Glutamatergic neuron (in vitro differentiated cells): Measurements from ENCODE around the gene KRT6A. TPM values are rescaled to one million over a fixed set of nuclear protein-coding genes. Genes with fewer than 3 reads are reported as not detected.

Experiments used
- DNase-seq: peaks from one replicate; pipeline ENCODE4 v3.0.0; 2022
- H3K27ac Mint-ChIP-seq: one replicate; pipeline ENCODE4 v1.8.0; 2020; ENCODE audit warnings: mild to moderate bottlenecking, mixed read lengths, inconsistent platforms; ENCODE audit not compliant: unreplicated experiment
- H3K27me3 Mint-ChIP-seq: one replicate; pipeline ENCODE4 v1.8.0; 2020; ENCODE audit warnings: mild to moderate bottlenecking, moderate library complexity, mixed read lengths, inconsistent platforms; ENCODE audit not compliant: unreplicated experiment
- H3K36me3 Mint-ChIP-seq: one replicate; pipeline ENCODE4 v1.8.0; 2020; ENCODE audit warnings: mild to moderate bottlenecking, mixed read lengths, inconsistent platforms; ENCODE audit not compliant: unreplicated experiment
- H3K4me1 Mint-ChIP-seq: one replicate; pipeline ENCODE4 v1.8.0; 2020; ENCODE audit warnings: mild to moderate bottlenecking, low read depth, mixed read lengths, inconsistent platforms; ENCODE audit not compliant: unreplicated experiment
- H3K4me3 Mint-ChIP-seq: one replicate; pipeline ENCODE4 v1.8.0; 2020; ENCODE audit warnings: mild to moderate bottlenecking, mixed read lengths, inconsistent platforms; ENCODE audit not compliant: unreplicated experiment
- H3K9me3 Mint-ChIP-seq: one replicate; pipeline ENCODE4 v1.8.0; 2020; ENCODE audit warnings: mild to moderate bottlenecking, moderate library complexity, mixed read lengths, inconsistent platforms; ENCODE audit not compliant: unreplicated experiment
- CTCF ChIP-seq: fragments of 200-600 bp; sonication (generic); IDR thresholded peaks from one replicate; pipeline ENCODE4 v1.5.0; 2021; ENCODE audit not compliant: partially characterized antibody, unreplicated experiment
- total RNA-seq: library from RNA; stranded (reverse); fragmentation: NEBNext Ultra II Directional; extraction: Animal tissue kit (Norgen Biotek cat#: 25700); gene quantifications from one replicate; pipeline ENCODE4 v1.2.1, GENCODE V29; 2021; ENCODE audit not compliant: unreplicated experiment

KRT6A gene
- total RNA-seq, 1 donor from 2014 or later: not detected

DNA sequence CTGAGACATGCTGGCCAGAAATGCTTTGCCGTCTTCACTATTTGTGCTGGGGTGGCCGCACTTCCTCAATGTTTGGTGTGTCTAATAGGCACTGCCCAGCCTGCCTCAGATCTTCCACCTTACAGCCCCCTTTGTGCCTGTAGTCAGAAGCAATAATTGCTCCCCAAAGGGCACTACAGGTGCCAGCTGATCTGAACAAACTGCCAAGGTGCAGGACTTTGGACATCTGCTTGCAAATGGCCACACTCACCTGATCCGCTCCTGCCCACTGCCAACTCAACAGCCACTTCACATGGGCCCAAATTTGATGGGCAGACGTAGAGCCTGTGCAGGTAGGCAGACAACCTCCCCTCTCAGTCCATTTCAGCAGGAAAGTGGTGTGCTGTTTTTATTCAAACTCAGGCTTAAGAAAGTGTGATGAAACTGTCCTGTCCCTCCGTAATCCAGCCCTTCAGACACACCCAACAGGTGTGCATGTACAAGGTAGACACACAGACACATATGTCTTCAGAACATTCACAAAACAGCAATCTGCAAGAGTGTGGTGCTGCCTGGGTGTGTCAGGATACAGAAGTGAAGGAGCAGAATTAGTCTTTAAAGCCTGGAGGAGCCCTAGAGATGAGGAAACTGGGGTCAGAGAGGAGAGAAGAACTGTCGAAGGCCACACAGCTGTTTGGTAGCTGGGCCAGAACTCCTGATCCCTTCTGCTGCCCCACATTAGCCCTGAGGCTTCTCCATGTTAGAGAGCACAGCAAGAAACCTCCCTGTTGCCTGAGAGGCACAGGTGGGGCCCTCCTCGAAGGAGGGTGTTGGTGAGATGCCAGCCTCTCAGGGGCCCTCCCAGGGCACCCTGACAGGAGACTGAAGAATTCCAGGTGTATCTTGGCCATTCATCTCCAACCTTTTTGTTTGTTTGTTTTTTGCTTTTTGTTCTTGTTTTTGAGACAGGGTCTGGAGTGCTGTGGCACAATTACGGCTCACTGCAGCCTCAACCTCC lies 54.5 kb downstream of the KRT6A start:
- peaks cover 8% of the 10 kb centered on the region for H3K4me1 Mint-ChIP-seq
- no peak for DNase-seq
- H3K27me3 Mint-ChIP-seq: no peaks in the 10 kb centered on the region
- no peak overlapping the region for H3K27ac Mint-ChIP-seq
- H3K4me3 Mint-ChIP-seq: no peak overlapping the region
- no peaks in the 10 kb centered on the region for H3K36me3 Mint-ChIP-seq
- peaks cover 4% of the 10 kb centered on the region for H3K9me3 Mint-ChIP-seq
- no peak for TF ChIP-seq CTCF

- Mint-ChIP-seq H3K27me3 (peaks cover 6% of the 10 kb centered on the region), H3K27ac (no peak overlapping the region), H3K4me1 (peaks cover 8% of the 10 kb centered on the region), H3K4me3 (no peak overlapping the region), H3K9me3 (peaks cover 7% of the 10 kb centered on the region), H3K36me3 (no peaks in the 10 kb centered on the region)
- no peak for TF ChIP-seq CTCF
- no peak for DNase-seq
Measured at GRCh38 chr12:52437508-52437907, 55.5 kb downstream of the KRT6A start.

Other genes starting within 250 kb of the KRT6A start
- not detected for gene KRT86, start 218.6 kb downstream of the KRT6A start, total RNA-seq
- not detected for gene KRT81, start 201.7 kb downstream of the KRT6A start, total RNA-seq
- not detected for gene KRT83, start 171.9 kb downstream of the KRT6A start, total RNA-seq
- not detected for gene KRT85, start 125.8 kb downstream of the KRT6A start, total RNA-seq
- not detected for gene KRT84, start 107.6 kb downstream of the KRT6A start, total RNA-seq
- not detected for gene KRT82, start 86.9 kb downstream of the KRT6A start, total RNA-seq
- gene KRT75, start 58.9 kb downstream of the KRT6A start, total RNA-seq: not detected
- not detected for gene KRT6B, start 41.1 kb downstream of the KRT6A start, total RNA-seq
- not detected for gene KRT6C, start 19.5 kb downstream of the KRT6A start, total RNA-seq
- gene KRT5, start 27.1 kb upstream of the KRT6A start, total RNA-seq: not detected
- not detected for gene KRT71, start 59.9 kb upstream of the KRT6A start, total RNA-seq
- not detected for gene KRT74, start 80.6 kb upstream of the KRT6A start, total RNA-seq
- not detected for gene KRT72, start 108.2 kb upstream of the KRT6A start, total RNA-seq
- gene KRT73, start 125.3 kb upstream of the KRT6A start, total RNA-seq: not detected
- not detected for gene KRT2, start 159.0 kb upstream of the KRT6A start, total RNA-seq
- not detected for gene KRT1, start 187.2 kb upstream of the KRT6A start, total RNA-seq
- not detected for gene KRT77, start 210.3 kb upstream of the KRT6A start, total RNA-seq